Right ventricle myocardium superior (tissue), 1 donor: ENCODE measurements around the gene TBCE. TPM values are rescaled to one million over a fixed set of nuclear protein-coding genes. Genes with fewer than 3 reads are reported as not detected.

Experiments
- ATAC-seq: fragments of 200-7000 bp; cut with Tn5 transposase; one replicate; pipeline ENCODE4 v1.9.1; 2020; ENCODE audit warnings: mild to moderate bottlenecking; ENCODE audit not compliant: poor library complexity
- DNase-seq: peaks from one replicate; pipeline ENCODE4 v3.0.0-alpha.2; 2020
- intact Hi-C: fragments of 100-400 bp; cut with DNase I; formaldehyde crosslinking; loops from one replicate; pipeline ENCODE4 v1.11.2; 2022
- total RNA-seq: library from RNA; stranded (reverse); fragmentation: NEBNext Ultra II Directional; extraction: Animal tissue kit (Norgen Biotek cat#: 25700); gene quantifications from one replicate; pipeline ENCODE4 v1.2.1, GENCODE V29; 2021
- donor health status: DM: no; HTN: yes; CAD: no; lungs with severe emphysema.

TBCE gene
- total RNA-seq, 1 donor from 2014 or later: 15.7 TPM

- DNase-seq (no peak), ATAC-seq (no peak)
- intact Hi-C loops: no loop called here
Measured at GRCh38 chr1:235402457-235403200, 35.4 kb downstream of the TBCE start.

GRCh38 chr1:235403593-235403992 lies 36.4 kb downstream of the TBCE start:
- intact Hi-C loops: no loop called here
- ATAC-seq (no peak), DNase-seq (no peak)

- intact Hi-C loops: no loop called here
- DNase-seq (no peak), ATAC-seq (no peak)
Measured at GRCh38 chr1:235404190-235404589, 37.0 kb downstream of the TBCE start.

GRCh38 chr1:235407419-235407818 lies 40.2 kb downstream of the TBCE start:
- intact Hi-C loops: no loop called here
- ATAC-seq (no peak), DNase-seq (no peak)

GRCh38 chr1:235408503-235408960 lies 41.3 kb downstream of the TBCE start:
- intact Hi-C loops: no loop called here
- peak; percentile 21 for ATAC-seq
- no peak for DNase-seq

- ATAC-seq (no peak), DNase-seq (no peak)
- intact Hi-C loops: no loop called here
Measured at GRCh38 chr1:235409042-235409820, 42.0 kb downstream of the TBCE start.

- ATAC-seq (no peak), DNase-seq (no peak)
- intact Hi-C loops: no loop called here
Measured at GRCh38 chr1:235410467-235410866, 43.2 kb downstream of the TBCE start.

- intact Hi-C loops: no loop called here
Measured at GRCh38 chr1:235411489-235412486, 44.6 kb downstream of the TBCE start.

GRCh38 chr1:235415008-235415904 lies 48.0 kb downstream of the TBCE start:
- ATAC-seq (peak; percentile 68), DNase-seq (peak; percentile 66)

More at GRCh38 chr1:235411489-235412486, 44.6 kb downstream of the TBCE start:
- ATAC-seq (peak; percentile 57), DNase-seq (no peak)

GRCh38 chr1:235416662-235417049 lies 49.4 kb downstream of the TBCE start:
- DNase-seq (no peak), ATAC-seq (no peak)
- intact Hi-C loops: loop anchor here (2.0 to 5.0 kb wide), 2 partner anchors 89 to 164 kb away; partner anchors contain the start of genes ARID4B and GGPS1

More at GRCh38 chr1:235415008-235415904, 48.0 kb downstream of the TBCE start:
- intact Hi-C loops: loop anchor here (5.0 kb wide), 1 partner anchor 88 kb away; the partner anchor contains the start of genes ARID4B and GGPS1

- intact Hi-C loops: loop anchor here (2.0 to 5.0 kb wide), 2 partner anchors 90 to 164 kb away; partner anchors contain the start of genes ARID4B and GGPS1
- DNase-seq (no peak), ATAC-seq (peak; percentile 72)
Measured at GRCh38 chr1:235417086-235417697, 50.0 kb downstream of the TBCE start.

GRCh38 chr1:235421751-235422150 lies 54.5 kb downstream of the TBCE start:
- ATAC-seq (no peak), DNase-seq (no peak)
- intact Hi-C loops: loop anchor here (5.0 kb wide), 1 partner anchor 934 kb away; no protein-coding TSS in a partner anchor

GRCh38 chr1:235423214-235423652 lies 56.0 kb downstream of the TBCE start:
- intact Hi-C loops: loop anchor here (5.0 kb wide), 1 partner anchor 936 kb away; no protein-coding TSS in a partner anchor
- ATAC-seq (no peak), DNase-seq (no peak)

GRCh38 chr1:235424092-235424491 lies 56.9 kb downstream of the TBCE start:
- ATAC-seq (no peak), DNase-seq (no peak)
- intact Hi-C loops: loop anchor here (5.0 kb wide), 1 partner anchor 937 kb away; no protein-coding TSS in a partner anchor

GRCh38 chr1:235425357-235425756 lies 58.1 kb downstream of the TBCE start:
- DNase-seq (no peak), ATAC-seq (peak; percentile 15)
- intact Hi-C loops: no loop called here

- no peak for DNase-seq
- ATAC-seq: peak; percentile 29
- intact Hi-C loops: no loop called here
Measured at GRCh38 chr1:235426143-235426542, 58.9 kb downstream of the TBCE start.

- ATAC-seq (no peak), DNase-seq (no peak)
- intact Hi-C loops: no loop called here
Measured at GRCh38 chr1:235426680-235427079, 59.5 kb downstream of the TBCE start.
